ENCODE measurements around the gene EVPLL.
"Not testable (repeated sequence)": the region's sequence is repeated elsewhere in the genome, so short reads cannot be mapped to it uniquely, and the experiment has no call there.

EVPLL gene

DNA sequence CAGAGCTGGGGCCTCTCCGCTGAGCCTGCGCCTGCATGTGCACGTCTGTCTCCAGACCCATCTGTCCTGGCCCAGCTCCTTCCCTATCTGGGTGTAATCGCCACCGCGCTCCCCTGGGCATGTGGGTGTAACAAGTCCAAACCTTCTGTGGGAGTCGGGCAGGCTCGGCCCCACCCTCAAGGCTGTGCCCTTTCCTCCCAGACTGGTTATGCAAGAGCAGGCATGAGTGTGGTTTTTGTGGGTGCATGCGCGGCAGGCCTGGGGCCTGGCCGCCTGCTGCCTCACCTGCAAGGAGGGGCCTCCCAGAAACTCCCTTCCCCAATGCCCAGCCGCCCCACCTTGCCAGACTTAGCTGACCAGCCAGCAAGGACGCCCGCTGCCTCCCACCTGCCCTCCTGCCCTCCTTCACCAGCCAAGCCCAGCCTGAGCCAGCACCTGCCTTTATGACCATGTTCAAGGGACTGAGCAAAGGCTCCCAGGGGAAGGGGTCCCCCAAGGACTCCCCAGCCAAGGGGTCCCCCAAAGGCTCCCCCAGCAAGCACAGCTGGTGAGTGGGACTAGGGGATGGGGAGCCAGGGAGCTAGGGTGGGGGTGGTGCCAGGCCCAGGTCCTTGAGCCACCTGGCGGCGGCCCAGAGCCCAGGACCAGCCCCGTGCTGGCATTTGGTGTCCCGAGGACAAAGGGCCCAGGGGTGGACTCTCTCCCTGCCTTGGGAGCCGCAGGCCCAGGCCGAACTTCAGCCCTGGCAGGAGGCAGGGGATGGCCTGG lies at the start of gene EVPLL:
Gene EVPLL, plus strand, starts transcription at position 342 of the 768 bp plus-strand sequence. CDS start 3,160 bp downstream, outside the sequence.
- DNase-seq, result no peak

DNA sequence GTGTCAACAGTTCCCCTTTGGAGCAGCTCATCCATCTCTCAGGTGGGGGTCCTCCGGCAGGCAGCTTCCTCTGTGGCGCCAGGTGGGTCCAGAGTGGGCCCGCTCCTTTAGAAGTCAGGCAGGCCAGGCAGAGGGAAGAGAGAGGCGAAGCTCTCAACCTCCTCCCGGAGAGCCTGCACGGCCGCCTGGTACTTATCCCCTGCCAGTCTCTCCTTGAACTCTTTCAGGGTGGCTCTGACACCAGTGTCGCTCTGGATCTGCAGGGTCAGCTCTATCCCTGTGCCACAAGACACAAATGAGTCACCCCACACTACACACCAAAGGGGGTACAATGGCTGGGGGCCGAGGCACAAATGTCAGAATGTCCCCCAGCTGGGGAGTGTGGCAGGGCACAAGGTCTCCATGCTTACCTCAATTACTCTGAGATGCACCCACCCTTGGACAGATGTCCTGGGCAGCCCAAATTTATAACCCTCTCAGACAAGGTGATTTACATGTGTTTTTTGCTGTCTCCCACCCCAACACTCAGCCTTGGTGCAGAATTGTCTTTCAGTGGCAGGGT lies 48.9 kb upstream of the EVPLL start:
- no peak for DNase-seq

GRCh38 chr17:18331879-18332278 lies 45.7 kb upstream of the EVPLL start:
- no peak for DNase-seq

- DNase-seq, result no peak
Measured at GRCh38 chr17:18332909-18333489, 44.6 kb upstream of the EVPLL start.

DNA sequence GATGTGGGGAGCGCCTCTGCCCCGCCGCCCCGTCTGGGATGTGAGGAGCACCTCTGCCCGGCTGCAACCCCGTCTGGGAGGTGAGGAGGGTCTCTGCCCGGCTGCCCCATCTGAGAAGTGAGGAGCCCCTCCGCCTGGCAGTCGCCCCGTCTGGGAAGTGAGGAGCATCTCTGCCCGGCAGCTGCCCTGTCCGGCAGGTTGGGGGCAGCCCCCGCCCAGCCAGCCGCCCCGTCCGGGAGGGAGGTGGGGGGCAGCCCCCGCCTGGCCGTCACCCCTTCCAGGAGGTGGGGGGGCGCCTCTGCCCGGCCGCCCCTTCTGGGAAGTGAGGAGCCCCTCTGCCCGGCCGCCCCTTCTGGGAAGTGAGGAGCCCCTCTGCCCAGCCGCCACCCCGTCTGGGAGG lies 39.4 kb upstream of the EVPLL start:
- DNase-seq, result not testable (repeated sequence)

DNA sequence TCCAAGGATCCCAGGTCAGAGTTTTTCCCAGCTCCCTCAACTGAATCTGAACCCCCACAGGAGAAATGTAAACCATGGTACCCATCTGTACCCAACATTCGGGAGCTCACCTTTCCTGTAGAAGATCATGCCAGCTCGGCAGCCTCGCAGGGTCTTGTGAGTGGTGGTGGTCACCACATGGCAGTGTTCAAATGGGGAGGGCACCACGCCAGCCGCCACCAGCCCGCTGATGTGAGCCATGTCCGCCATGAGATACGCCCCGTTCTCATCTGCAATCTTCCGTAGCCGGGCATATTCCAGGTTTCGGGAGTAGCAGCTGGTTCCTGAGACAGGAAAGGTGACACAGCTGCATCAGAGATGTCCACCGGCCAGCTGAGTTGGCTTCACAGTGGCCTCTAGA lies 37.6 kb upstream of the EVPLL start:
- no peak for DNase-seq

GRCh38 chr17:18344021-18344420 lies 33.6 kb upstream of the EVPLL start:
- no peak for DNase-seq

DNA sequence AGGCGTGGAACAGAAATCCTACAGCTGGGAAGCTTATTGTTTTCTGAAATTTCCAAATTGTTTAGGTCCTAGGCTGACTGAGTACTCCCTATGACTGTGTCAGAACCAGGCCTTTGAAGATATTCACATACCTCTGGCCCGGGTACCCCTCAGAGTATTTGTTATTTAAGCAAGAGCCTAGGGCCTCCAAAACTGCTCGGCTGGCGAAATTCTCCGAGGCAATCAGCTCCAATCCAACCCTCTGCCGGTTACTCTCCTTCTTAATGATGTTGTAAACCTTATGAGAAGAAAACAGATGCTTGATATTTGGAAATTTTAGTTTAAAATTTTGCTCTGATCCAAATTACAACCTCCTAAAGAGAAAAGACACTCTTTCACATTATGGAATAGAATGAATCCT lies 24.0 kb upstream of the EVPLL start:
- DNase-seq, result no peak

DNA sequence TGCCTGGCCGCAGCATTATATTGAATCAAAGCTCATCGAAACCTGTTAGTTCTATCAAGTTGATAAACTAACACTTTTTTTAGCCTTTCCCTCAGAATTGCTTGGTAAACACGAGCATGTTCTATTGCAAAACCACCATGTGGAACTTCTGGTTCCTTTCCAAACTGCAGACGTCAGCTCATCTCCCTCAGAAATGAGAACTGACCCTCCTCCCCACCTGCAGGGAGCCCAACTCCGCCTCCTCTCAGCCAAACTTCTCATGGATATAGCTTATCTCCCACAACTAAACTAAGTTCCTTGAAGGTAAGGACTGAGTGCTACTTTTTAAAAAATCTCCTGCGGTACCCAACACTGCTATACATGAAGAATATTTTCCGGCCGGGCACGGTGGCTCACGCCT lies 21.0 kb upstream of the EVPLL start:
- no peak for DNase-seq

DNA sequence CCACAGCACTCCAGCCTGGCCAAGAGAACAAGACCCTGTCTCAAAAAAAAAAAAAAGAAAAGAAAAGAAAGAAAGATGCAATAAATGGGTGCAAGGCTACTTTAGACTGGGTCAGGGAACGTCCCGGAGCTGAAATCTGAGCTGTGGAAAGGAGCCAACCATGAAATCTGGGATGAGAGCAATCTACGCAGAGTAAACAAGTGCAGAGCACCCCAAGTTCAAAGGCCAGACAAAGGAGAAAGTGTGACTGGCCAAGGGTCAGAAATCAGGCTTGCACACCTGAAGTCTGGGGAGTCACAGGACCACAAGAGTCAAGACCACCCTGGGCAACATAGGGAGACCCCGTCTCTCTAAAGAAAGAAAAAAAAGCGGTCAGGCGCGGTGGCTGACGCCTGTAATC lies 17.1 kb upstream of the EVPLL start:
- DNase-seq, result no peak

DNA sequence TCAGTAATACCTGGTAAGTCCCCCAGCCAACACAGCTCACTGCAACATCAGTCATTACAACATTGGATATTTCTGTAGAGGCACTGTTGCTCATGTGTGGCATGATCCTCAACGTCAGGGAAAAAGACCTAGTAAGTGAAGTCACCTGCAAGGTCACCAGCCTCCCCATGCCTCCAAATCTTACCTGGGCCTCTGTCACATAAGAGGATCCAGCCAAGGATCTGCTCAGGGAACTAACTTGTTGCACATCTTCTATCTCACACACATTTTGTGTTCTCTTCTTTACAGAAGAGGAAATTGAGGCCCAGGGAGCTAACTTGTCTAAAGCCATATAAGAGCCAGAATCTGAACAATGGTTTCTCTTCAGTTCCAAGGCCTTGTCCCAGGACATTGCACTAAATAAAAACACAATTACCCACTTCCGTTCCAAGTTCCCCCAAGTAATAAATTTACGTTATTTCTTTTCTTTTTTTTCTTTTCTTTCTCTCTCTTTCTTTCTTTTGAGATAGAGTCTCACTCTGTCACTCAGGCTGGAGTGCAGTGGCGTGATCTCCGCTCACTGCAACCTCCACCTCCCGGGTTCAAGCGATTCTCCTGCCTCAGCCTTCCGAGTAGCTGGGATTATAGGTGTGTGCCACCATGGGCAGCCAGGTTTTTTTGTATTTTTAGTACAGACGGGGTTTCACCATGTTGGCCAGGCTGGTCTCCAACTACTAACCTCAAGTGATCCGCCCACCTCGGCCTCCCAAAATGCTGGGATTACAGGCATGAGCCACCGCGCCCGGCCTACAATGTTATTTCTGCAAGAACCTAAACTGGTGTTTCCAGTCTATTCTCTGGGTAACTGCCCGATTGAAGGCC lies 15.5 kb upstream of the EVPLL start:
- no peak for DNase-seq

GRCh38 chr17:18362698-18363100 lies 14.9 kb upstream of the EVPLL start:
- DNase-seq, result peak in 1 of 2 experiments; percentile 38

DNA sequence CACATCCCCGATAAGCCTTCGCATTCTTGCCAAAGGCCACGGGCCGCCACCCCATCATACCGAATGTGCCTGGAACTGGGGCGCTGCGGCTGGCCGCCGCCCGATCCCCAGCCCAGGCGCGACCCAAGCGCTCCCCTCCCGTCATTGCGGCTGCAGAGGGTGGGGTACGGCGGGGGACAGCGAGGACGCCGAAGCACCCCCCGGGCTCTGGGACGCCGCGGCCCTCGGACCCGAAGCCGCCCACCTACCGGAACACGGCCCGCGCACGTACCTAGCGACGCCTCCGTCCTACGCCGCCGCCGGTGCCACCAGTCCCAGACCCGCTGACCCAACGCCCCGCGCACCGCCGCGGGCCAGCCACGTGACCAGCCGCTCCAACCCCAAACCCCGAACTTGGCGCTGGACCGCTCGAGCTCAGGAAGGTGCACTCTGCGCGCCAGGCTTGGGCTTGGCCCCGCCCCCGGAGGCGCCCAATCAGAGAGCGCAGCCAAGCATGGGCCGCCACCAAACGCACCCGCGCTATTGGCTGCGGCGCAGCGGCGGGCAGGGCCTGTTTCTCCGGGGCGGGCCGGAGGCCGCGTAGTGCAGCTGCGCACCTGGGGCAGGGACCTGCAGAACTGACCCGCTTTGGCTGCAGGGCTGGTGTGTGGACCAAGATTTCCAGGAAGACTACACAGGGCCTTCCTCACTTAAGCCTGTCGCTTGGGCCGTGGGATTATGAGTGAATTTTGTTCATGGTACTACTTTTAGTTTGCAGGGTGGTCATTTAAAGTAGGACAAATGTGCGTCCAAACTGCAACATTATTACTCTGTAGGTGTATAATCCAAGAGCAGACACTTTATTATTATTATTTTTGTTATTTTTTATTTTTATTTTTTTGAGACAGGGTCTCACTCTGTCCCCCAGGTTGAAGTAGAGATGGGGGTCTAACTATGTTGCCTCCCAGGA lies 14.2 kb upstream of the EVPLL start, which contains the start of gene SHMT1:
Gene SHMT1, minus strand, starts transcription at position 450 of the 949 bp plus-strand sequence. CDS start 7,569 bp downstream, outside the sequence.
- peak; percentile 95 to 96 for DNase-seq

DNA sequence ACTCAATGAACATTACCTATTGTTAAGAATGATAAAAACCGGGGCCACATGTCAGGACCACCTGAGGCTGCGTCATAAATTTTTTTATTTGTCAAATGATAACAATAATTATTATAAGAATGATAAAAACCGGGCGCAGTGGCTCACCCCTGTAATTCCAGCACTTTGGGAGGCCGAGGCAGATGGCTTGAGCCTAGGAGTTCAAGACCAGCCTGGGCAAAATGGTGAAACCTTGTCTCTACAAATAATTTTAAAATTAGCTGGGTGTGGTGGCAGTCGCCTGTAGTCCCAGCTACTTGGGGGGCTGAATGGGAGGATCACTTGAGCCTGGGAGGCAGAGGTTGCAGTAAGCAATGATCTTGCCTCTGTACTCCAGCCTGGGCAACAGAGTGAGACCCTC lies 13.4 kb upstream of the EVPLL start:
- no peak for DNase-seq

GRCh38 chr17:18368946-18369345 lies 8.6 kb upstream of the EVPLL start:
- DNase-seq, result no peak

DNA sequence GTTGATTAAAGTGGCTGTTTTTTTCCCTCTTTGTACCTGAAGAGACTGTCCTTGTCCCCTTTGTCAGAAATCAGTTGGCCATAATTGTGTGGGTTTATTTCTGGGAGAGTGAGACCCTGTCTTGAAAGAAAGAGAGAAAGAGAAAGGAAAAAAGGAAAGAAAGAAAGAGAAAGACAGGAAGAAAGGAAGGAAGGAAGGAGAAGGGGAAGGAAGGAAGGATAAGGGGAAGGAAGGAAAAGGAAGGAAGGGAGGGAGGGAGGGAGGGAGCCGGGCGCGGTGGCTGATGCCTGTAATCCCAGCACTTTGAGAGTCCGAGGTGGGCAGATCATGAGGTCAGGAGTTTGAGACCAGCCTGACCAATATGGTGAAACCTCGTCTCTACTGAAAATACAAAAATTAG lies 6.8 kb upstream of the EVPLL start:
- no peak for DNase-seq

DNA sequence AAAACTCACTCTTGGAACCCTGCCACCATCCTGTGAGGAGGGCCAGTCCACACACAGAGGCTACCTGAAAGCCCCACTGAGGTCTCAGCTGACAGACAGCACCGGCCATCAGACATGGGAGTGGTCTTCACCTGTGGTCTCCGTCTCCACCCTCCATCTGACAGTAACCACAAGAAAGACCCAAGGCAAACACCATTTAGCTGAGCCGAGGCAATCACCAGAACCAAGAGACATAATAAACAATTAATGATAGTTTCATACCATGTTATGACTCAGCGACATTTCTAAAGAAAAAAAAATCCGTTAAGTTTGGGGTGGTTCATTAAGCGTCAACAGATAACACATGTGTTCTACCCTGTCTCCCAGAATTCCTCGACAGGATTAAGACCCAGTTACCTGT lies 6.1 kb upstream of the EVPLL start:
- no peak for DNase-seq

- DNase-seq, result peak in 1 of 2 experiments; percentile 41
Measured at GRCh38 chr17:18373181-18373580, 4.4 kb upstream of the EVPLL start.

DNA sequence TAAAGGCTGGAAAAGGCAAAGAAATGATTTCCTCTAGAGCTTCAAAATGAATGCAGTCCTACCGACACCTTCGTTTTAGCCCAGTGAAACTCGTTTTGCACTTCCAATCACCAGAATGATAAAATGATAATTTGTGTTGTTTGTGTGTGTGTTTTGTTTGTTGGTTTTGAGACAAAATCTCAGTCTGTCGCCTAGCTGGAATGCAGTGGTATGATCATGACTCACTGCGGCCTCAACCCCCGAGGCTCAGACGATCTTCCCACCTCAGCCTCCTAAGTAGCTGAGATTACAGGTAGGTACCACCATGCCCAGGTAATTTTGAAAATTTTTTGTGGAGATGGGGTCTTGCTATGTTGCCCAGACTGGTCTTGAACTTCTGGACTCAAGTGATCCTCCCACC lies 3.4 kb upstream of the EVPLL start:
- no peak for DNase-seq

DNA sequence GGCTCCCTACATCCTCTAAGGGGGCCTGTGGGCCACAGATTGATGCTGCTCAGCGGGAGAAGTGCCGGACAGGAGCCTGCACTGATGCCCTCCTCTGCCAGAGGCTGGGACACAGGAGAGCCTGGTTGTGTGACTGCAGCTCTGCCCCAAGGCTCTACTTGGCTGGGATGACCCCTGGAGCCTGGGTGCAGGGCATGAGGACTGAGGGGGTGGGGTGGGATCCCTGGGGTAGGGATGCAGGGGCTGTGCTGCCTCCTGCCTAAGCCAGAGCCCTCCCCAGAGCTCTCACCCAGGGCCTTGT lies 577 bp downstream of the EVPLL start:
- DNase-seq, result no peak

- DNase-seq, result not testable (repeated sequence)
Measured at GRCh38 chr17:18378614-18379013, 1.0 kb downstream of the EVPLL start.

Data from activated T-cell treated with anti-CD3 and anti-CD28 coated beads, Interleukin-2, amount 50 U/mL, for 48 hours (primary cell).